K562 treated with DMSO at 1 percent for 4 hours (cell line): ENCODE measurements around the gene PNLIPRP3. TPM values are rescaled to one million over a fixed set of nuclear protein-coding genes. Genes with fewer than 3 reads are reported as not detected.

Experiments used
- total RNA-seq: library from RNA; unstranded; fragments of 300-600 nt; gene quantifications from 2 replicates; pipeline ENCODE4 v1.2.3, GENCODE V29; 2022; ENCODE audit not compliant: insufficient read depth

The PNLIPRP3 gene
- not detected in 2 replicates for total RNA-seq

DNA sequence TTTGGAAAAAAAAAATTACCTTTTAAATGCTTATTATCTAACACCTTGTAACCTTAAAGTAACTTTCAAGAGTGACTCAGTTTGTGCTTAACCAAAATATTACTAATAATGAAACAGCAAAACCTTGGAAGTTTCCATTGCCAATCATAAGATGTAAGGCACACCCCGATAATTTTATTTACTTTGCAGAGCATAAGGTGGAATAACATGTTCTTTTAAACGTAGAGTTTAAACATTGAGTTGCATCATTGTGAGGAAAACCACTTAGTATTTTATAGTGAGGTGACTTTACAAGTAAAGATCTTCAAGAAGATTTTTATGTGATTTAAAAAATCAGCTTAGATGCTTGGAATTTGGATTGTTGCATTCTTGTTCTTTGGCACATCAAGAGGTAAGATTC, at the start of gene PNLIPRP3:
PNLIPRP3 (plus strand) TSS at position 177 of the 400 bp plus-strand sequence; CDS start at position 343, 166 bp downstream.

Other genes starting within 250 kb of the PNLIPRP3 start
- gene GFRA1, start 154.6 kb upstream of the PNLIPRP3 start, total RNA-seq: not detected in 2 replicates
- not detected in 2 replicates for gene CCDC172, start 103.4 kb upstream of the PNLIPRP3 start, total RNA-seq
- not detected in 2 replicates for gene PNLIP, start 118.1 kb downstream of the PNLIPRP3 start, total RNA-seq
- gene PNLIPRP1, start 163.1 kb downstream of the PNLIPRP3 start, total RNA-seq: not detected in 2 replicates
- gene PNLIPRP2, start 193.1 kb downstream of the PNLIPRP3 start, total RNA-seq: not detected in 2 replicates